Measurements from ENCODE around the gene COQ4.
A peak's percentile ranks its signal among the peaks of the same experiment; 100 is the strongest.

Gene COQ4

GRCh38 chr9:128309551-128309950, 13.1 kb upstream of the COQ4 start:
- H3K27ac ChIP-seq, result no peak overlapping the region
- no peak for TF ChIP-seq CTCF (IDR thresholded peaks at IDR 0.05)

GRCh38 chr9:128310461-128310860, 12.2 kb upstream of the COQ4 start:
- no peak for TF ChIP-seq ZFX (IDR thresholded peaks at IDR 0.05; ENCODE audit: borderline replicate concordance)
- no peak for TF ChIP-seq CTCF (IDR thresholded peaks at IDR 0.05)

GRCh38 chr9:128314697-128315096, 7.9 kb upstream of the COQ4 start:
- TF ChIP-seq ZFX (IDR thresholded peaks at IDR 0.05; ENCODE audit: borderline replicate concordance) (no peak), CTCF (IDR thresholded peaks at IDR 0.05) (no peak)
- no peak overlapping the region for H3K27ac ChIP-seq

More at GRCh38 chr9:128310461-128310860, 12.2 kb upstream of the COQ4 start:
- H3K27ac ChIP-seq, result no peak overlapping the region

- no peak overlapping the region for H3K27ac ChIP-seq
- TF ChIP-seq CTCF (IDR thresholded peaks at IDR 0.05), result no peak
- no peak for TF ChIP-seq ZFX (IDR thresholded peaks at IDR 0.05; ENCODE audit: borderline replicate concordance)
Measured at GRCh38 chr9:128316421-128316820, 6.2 kb upstream of the COQ4 start.

- H3K27ac ChIP-seq, result no peak overlapping the region
- TF ChIP-seq ZFX (IDR thresholded peaks at IDR 0.05; ENCODE audit: borderline replicate concordance), result no peak
- TF ChIP-seq CTCF (IDR thresholded peaks at IDR 0.05), result no peak
Measured at GRCh38 chr9:128317629-128318028, 5.0 kb upstream of the COQ4 start.

GRCh38 chr9:128321343-128321742, 1.3 kb upstream of the COQ4 start:
- TF ChIP-seq CTCF (IDR thresholded peaks at IDR 0.05) (no peak), ZFX (IDR thresholded peaks at IDR 0.05; ENCODE audit: borderline replicate concordance) (no peak)
- H3K27ac ChIP-seq, result peak overlapping the region; percentile 92

- TF ChIP-seq CTCF (IDR thresholded peaks at IDR 0.05) (no peak), ZFX (IDR thresholded peaks at IDR 0.05; ENCODE audit: borderline replicate concordance) (no peak)
- H3K27ac ChIP-seq, result peak overlapping the region; percentile 92
Measured at GRCh38 chr9:128321879-128322403, 698 bp upstream of the COQ4 start.
